ENCODE results near the gene LRRC57.

- TF ChIP-seq CTCF (IDR thresholded peaks at IDR 0.05) (no peak), POLR2A (IDR thresholded peaks at IDR 0.05) (no peak)
These were observed 45.5 kb upstream of the LRRC57 start for GRCh38 chr15:42594095-42594494.

Measured in vagina (tissue), 2 donors.